H1 (cell line): ENCODE results near the gene RNF212B. TPM values are rescaled to one million over a fixed set of nuclear protein-coding genes. Genes with fewer than 3 reads are reported as not detected.

ENCODE experiments used
- CTCF ChIA-PET: fragments of 300-600 bp; sonication (Branson Sonifier 250); formaldehyde crosslinking; loops from one replicate; lab custom pipeline; 2021; ENCODE audit not compliant: partially characterized antibody; lab: Charles Lee
- POLR2A ChIA-PET: fragments of 300-600 bp; sonication (Branson Sonifier 250); formaldehyde crosslinking; loops from one replicate; lab custom pipeline; 2021; ENCODE audit warnings: inconsistent platforms; ENCODE audit not compliant: partially characterized antibody; lab: Charles Lee
- DNase-seq, 2 experiments: peaks; one replicate each; pipeline versions ENCODE4 v3.0.0 to v3.0.0-alpha.2; 2010 to 2022; ENCODE audit warnings: low spot score in 2 of 2, low read depth in 1 of 2, mixed read lengths in 1 of 2
- FAIRE-seq: peaks from 2 replicates; lab custom pipeline; 2011; peaks lifted over from hg19 to GRCh38; lab: Jason Lieb, UNC
- H2AFZ ChIP-seq: 2 replicates; pipeline ENCODE4 v1.8.1; 2012; ENCODE audit warnings: low read length, inconsistent platforms
- H2AK5ac ChIP-seq: 2 replicates; pipeline ENCODE4 v1.6.1; 2013; ENCODE audit warnings: low read depth, low read length
- H2BK120ac ChIP-seq: replicated peaks from 2 replicates; pipeline ENCODE3; 2013; ENCODE audit warnings: low read depth, low read length, inconsistent platforms
- H2BK12ac ChIP-seq: 2 replicates; pipeline ENCODE4 v1.6.1; 2013; ENCODE audit warnings: low read depth, low read length
- H2BK15ac ChIP-seq: 2 replicates; pipeline ENCODE4 v1.6.1; 2013; ENCODE audit warnings: low read length
- H2BK20ac ChIP-seq: 2 replicates; pipeline ENCODE4 v1.6.1; 2013; ENCODE audit warnings: low read length
- H2BK5ac ChIP-seq: 2 replicates; pipeline ENCODE4 v1.6.1; 2013; ENCODE audit warnings: low read depth, low read length
- H3K14ac ChIP-seq: 2 replicates; pipeline ENCODE4 v1.6.1; 2013; ENCODE audit warnings: inconsistent platforms; ENCODE audit not compliant: insufficient read length
- H3K18ac ChIP-seq: 2 replicates; pipeline ENCODE4 v1.6.1; 2013; ENCODE audit warnings: low read length; ENCODE audit errors: extremely low read depth
- H3K23ac ChIP-seq: 2 replicates; pipeline ENCODE4 v1.6.1; 2013; ENCODE audit warnings: inconsistent platforms; ENCODE audit not compliant: insufficient read length
- H3K23me2 ChIP-seq: 2 replicates; pipeline ENCODE4 v1.6.1; 2013; ENCODE audit warnings: low read depth, low read length
- H3K27ac ChIP-seq: 2 replicates; pipeline ENCODE4 v1.6.1; 2011; ENCODE audit warnings: low read depth, low read length, inconsistent platforms
- H3K27me3 ChIP-seq, 4 experiments: replicated peaks in 1 of 4; 1 replicate in 1 of 4; 2 replicates in 3 of 4; pipeline versions ENCODE4 v1.6.1 to v1.8.1; 2011 to 2013; ENCODE audit warnings: low read length in 3 of 4, mild to moderate bottlenecking in 3 of 4, inconsistent platforms in 2 of 4, mixed read lengths in 2 of 4, moderate library complexity in 1 of 4; ENCODE audit not compliant: control insufficient read depth in 3 of 4, insufficient read depth in 3 of 4; ENCODE audit errors: extremely low read depth in 1 of 4
- H3K36me3 ChIP-seq, 4 experiments: 2 replicates each; pipeline versions ENCODE4 v1.6.1 to v1.8.1; 2011 to 2013; ENCODE audit warnings: mild to moderate bottlenecking in 4 of 4, low read length in 3 of 4, moderate library complexity in 2 of 4, control low read depth in 1 of 4, inconsistent platforms in 1 of 4; ENCODE audit not compliant: insufficient read depth in 4 of 4, control insufficient read depth in 2 of 4
- H3K4ac ChIP-seq: replicated peaks from 2 replicates; pipeline ENCODE3; 2013; ENCODE audit warnings: low read length, low read depth, mixed read lengths, inconsistent platforms; ENCODE audit not compliant: insufficient read length
- H3K4me1 ChIP-seq, 4 experiments: replicated peaks in 1 of 4; 1 replicate in 1 of 4; 2 replicates in 3 of 4; pipeline versions ENCODE4 v1.6.1 to v1.8.1; 2011 to 2013; ENCODE audit warnings: low read length in 3 of 4, inconsistent platforms in 2 of 4, mixed read lengths in 1 of 4; ENCODE audit not compliant: insufficient read depth in 4 of 4, control insufficient read depth in 3 of 4
- H3K4me2 ChIP-seq, 2 experiments: 2 replicates each; pipeline versions ENCODE4 v1.6.1 to v1.8.1; 2011 to 2013; ENCODE audit warnings: low read depth in 2 of 2, low read length in 2 of 2, control low read depth in 1 of 2, inconsistent platforms in 1 of 2, mild to moderate bottlenecking in 1 of 2; ENCODE audit not compliant: insufficient read depth in 1 of 2
- H3K4me3 ChIP-seq, 4 experiments: fragments of 200-600, 300-600 bp in 1 of 4; sonication (generic), shearing (Covaris generic), sonication (Bioruptor Twin) in 1 of 4; 2 replicates each; pipeline versions ENCODE4 v1.5.1 to v1.8.1; 2011 to 2016; ENCODE audit warnings: low read length in 4 of 4, low read depth in 3 of 4, control low read depth in 2 of 4, inconsistent platforms in 2 of 4, mild to moderate bottlenecking in 2 of 4, mixed read lengths in 1 of 4, moderate library complexity in 1 of 4; ENCODE audit not compliant: insufficient read depth in 2 of 4; ENCODE audit errors: extremely low read depth in 1 of 4
- H3K56ac ChIP-seq: replicated peaks from 2 replicates; pipeline ENCODE3; 2013; ENCODE audit warnings: low read depth, mild to moderate bottlenecking, mixed read lengths, low read length, inconsistent platforms; ENCODE audit not compliant: insufficient read length
- H3K79me1 ChIP-seq: 2 replicates; pipeline ENCODE4 v1.6.1; 2013; ENCODE audit warnings: low read depth, low read length, control low read depth
- H3K79me2 ChIP-seq, 2 experiments: 2 replicates each; pipeline versions ENCODE4 v1.6.1 to v1.8.1; 2012 to 2013; ENCODE audit warnings: low read length in 2 of 2, mild to moderate bottlenecking in 2 of 2, inconsistent platforms in 1 of 2; ENCODE audit not compliant: insufficient read depth in 2 of 2, control insufficient read depth in 1 of 2
- H3K9ac ChIP-seq, 4 experiments: replicated peaks in 1 of 4; 1 replicate in 1 of 4; 2 replicates in 3 of 4; pipeline versions ENCODE4 v1.6.1 to v1.8.1; 2011 to 2013; ENCODE audit warnings: low read depth in 3 of 4, low read length in 3 of 4, control low read depth in 2 of 4, mild to moderate bottlenecking in 2 of 4, moderate library complexity in 2 of 4, inconsistent platforms in 1 of 4; ENCODE audit errors: extremely low read depth in 1 of 4
- H3K9me3 ChIP-seq, 2 experiments: 2 replicates each; pipeline versions ENCODE4 v1.6.1 to v1.8.1; 2012 to 2013; ENCODE audit warnings: mild to moderate bottlenecking in 2 of 2, moderate library complexity in 2 of 2, control low read depth in 1 of 2, inconsistent platforms in 1 of 2, low read depth in 1 of 2, low read length in 1 of 2, mixed read lengths in 1 of 2; ENCODE audit not compliant: insufficient read depth in 2 of 2
- H4K20me1 ChIP-seq, 2 experiments: replicated peaks in 1 of 2; 2 replicates each; pipeline versions ENCODE3 to v1.8.1; 2011 to 2013; ENCODE audit warnings: inconsistent platforms in 2 of 2, low read length in 2 of 2, mild to moderate bottlenecking in 1 of 2; ENCODE audit not compliant: insufficient read depth in 2 of 2, control insufficient read depth in 1 of 2
- H4K5ac ChIP-seq: 2 replicates; pipeline ENCODE4 v1.6.1; 2013; ENCODE audit warnings: low read length, low read depth, mixed read lengths, inconsistent platforms; ENCODE audit not compliant: insufficient read length
- H4K8ac ChIP-seq: 2 replicates; pipeline ENCODE4 v1.8.0; 2013; ENCODE audit warnings: mild to moderate bottlenecking, moderate library complexity, low read length, inconsistent platforms; ENCODE audit not compliant: insufficient read depth; ENCODE audit errors: extremely low read depth
- H4K91ac ChIP-seq: replicated peaks from 2 replicates; pipeline ENCODE3; 2013; ENCODE audit warnings: low read length, mixed read lengths, inconsistent platforms; ENCODE audit not compliant: insufficient read length
- ASH2L ChIP-seq: fragments of 200-600, 300-600 bp; sonication (generic); IDR thresholded peaks from one replicate; pipeline ENCODE4 v1.7.1; 2017; ENCODE audit warnings: low read length
- CEBPB ChIP-seq: IDR thresholded peaks from 2 replicates; pipeline ENCODE4 v1.6.1; 2012; ENCODE audit warnings: low read depth, low read length
- CHD2 ChIP-seq: IDR thresholded peaks from 2 replicates; pipeline ENCODE4 v1.6.1; 2012; ENCODE audit warnings: low read length, improper control_type of control experiment
- KDM5A ChIP-seq: fragments of 200-600 bp; IDR thresholded peaks from 2 replicates; pipeline ENCODE4 v1.7.1; 2012; ENCODE audit warnings: mild to moderate bottlenecking, low read length, inconsistent platforms, mixed read lengths
- PHF8 ChIP-seq: fragments of 200-600 bp; sonication (generic); conservative IDR thresholded peaks from 2 replicates; pipeline ENCODE4 v1.7.1; 2012; ENCODE audit warnings: low read depth, mild to moderate bottlenecking, inconsistent platforms, low read length, moderate library complexity
- RAD21 ChIP-seq, 2 experiments: IDR thresholded peaks in 1 of 2; conservative IDR thresholded peaks in 1 of 2; 2 replicates each; pipeline ENCODE4 v1.6.1; 2011; ENCODE audit warnings: low read depth in 2 of 2, low read length in 2 of 2, improper control_type of control experiment in 1 of 2, inconsistent platforms in 1 of 2, mild to moderate bottlenecking in 1 of 2, moderate library complexity in 1 of 2
- RBBP5 ChIP-seq: IDR thresholded peaks from 2 replicates; pipeline ENCODE4 v1.7.1; 2012; ENCODE audit warnings: low read depth, mild to moderate bottlenecking, inconsistent platforms, low read length, moderate library complexity, borderline replicate concordance
- RXRA ChIP-seq: IDR thresholded peaks from 2 replicates; pipeline ENCODE4 v1.6.1; 2011; ENCODE audit warnings: low read depth, mild to moderate bottlenecking, low read length, moderate library complexity; ENCODE audit not compliant: insufficient read depth
- SRF ChIP-seq: IDR thresholded peaks from 2 replicates; pipeline ENCODE4 v1.6.1; 2011; ENCODE audit warnings: mild to moderate bottlenecking, low read depth, low read length, moderate library complexity
- TAF7 ChIP-seq: optimal IDR thresholded peaks from 2 replicates; pipeline ENCODE3; 2011; ENCODE audit warnings: low read depth, mild to moderate bottlenecking, inconsistent platforms, low read length, moderate library complexity, borderline replicate concordance
- TBP ChIP-seq: IDR thresholded peaks from 2 replicates; pipeline ENCODE4 v1.6.1; 2011; ENCODE audit warnings: low read depth, low read length, improper control_type of control experiment
- WGBS, 2 experiments: shearing (Covaris generic) in 1 of 2; methylation state at CpG; one replicate each; pipeline versions ENCODE4 v1.1.6 to v1.1.7; 2013 to 2015; ENCODE audit warnings: low lambda C conversion rate in 2 of 2, mixed read lengths in 2 of 2, inconsistent platforms in 1 of 2, low coverage in 1 of 2, missing lambda C conversion rate in 1 of 2; ENCODE audit not compliant: insufficient replicate concordance in 2 of 2, insufficient coverage in 1 of 2, insufficient read length in 1 of 2; ENCODE audit errors: extremely low coverage in 1 of 2, missing lambda C conversion rate in 1 of 2; 5-methylcytosine and 5-hydroxymethylcytosine counted together
- polyA plus RNA-seq, 7 experiments: library from polyadenylated mRNA; depleted of rRNA in 3 of 7; stranded (reverse) in 5 of 7; unstranded in 2 of 7; fragments of >200 nt in 5 of 7; fragments of 200-250 nt in 2 of 7; gene quantifications; 1 replicate in 5 of 7; 2 replicates in 1 of 7; 4 replicates in 1 of 7; pipeline versions ENCODE4 v1.2.1 to v1.2.3, GENCODE V29; 2011 to 2013; ENCODE audit warnings: missing spikeins in 2 of 7, mixed read lengths in 2 of 7
- total RNA-seq: library from RNA; stranded (reverse); fragmentation: NEBNext Ultra II Directional; extraction: Animal tissue kit (Norgen Biotek cat#: 25700); gene quantifications from 2 replicates; pipeline ENCODE4 v1.2.1, GENCODE V29; 2021

Gene RNF212B
- total and polyA plus RNA-seq, 2 of the 8 experiments (the other 6 are each of a cell fraction or from before 2014, with no cell fraction given): 0.95 to 1.2 TPM

DNA sequence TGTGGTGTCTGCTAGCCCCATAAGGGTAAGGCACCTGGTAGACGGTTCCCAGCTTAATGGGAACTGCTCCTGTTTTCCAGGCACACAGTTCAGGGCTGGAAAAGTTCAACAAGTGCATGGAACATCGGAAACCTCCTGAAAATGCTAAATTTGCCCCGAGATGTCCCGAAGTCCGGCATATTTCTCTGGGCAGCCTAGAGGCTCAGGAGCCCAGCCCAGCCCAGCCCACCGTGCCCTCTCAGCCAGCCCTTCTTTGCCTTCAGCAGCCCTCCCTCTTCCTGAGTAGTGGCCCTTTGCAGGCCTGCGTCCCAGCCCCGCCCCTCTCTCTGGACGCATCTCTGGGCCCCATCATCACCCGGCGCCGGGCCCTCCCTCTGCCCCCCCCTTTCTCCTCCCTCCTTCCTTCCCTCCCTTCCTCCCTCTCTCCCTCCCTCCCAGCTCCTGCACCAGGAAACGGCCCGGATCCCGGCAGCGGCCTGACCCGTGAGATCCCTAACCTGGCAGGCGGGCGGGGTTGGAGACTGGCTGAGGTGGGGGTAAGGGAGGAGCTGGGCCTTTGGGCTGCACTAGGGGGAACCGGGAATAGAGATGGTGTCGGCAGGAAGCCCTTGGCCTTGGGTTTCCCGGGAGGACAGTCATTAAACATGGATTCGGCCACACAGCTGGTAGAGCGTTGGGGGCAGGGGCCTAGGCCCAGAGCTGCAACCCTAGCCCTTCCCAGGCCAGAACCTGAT, 68.8 kb downstream of the RNF212B start, which contains the start of gene BCL2L2:
TSS of gene BCL2L2 (plus strand) at position 422 of the 734 bp plus-strand sequence. CDS start 935 bp downstream, outside the sequence.
- H3K9me3 ChIP-seq: no peaks in the 10 kb centered on the region
- WGBS, 2 experiments: 4% methylated on average over 13 of the region's 24 CpGs; no CpG with 5 or more reads in 1 of the 2 experiments
- peak within 1 kb of the TSS; percentile 81 to 97 for H3K4me2 ChIP-seq
- H3K9ac ChIP-seq: peak within 1 kb of the TSS; percentile 63 to 84 (median 78)
- H2BK120ac ChIP-seq: no peak within 1 kb of the TSS
- no peak within 1 kb of the TSS for H3K23ac ChIP-seq
- H3K23me2 ChIP-seq: peaks cover 16% of the 10 kb centered on the region
- H3K36me3 ChIP-seq: peaks cover 0 to 3% (median 1%) of the 10 kb centered on the region in 4 experiments; a peak in 4 of 8 replicates
- peak within 1 kb of the TSS; percentile 75; the same call in 1 of the 2 replicates for H3K18ac ChIP-seq
- peak within 1 kb of the TSS; percentile 75; the same call in 1 of the 2 replicates for H4K8ac ChIP-seq
- CTCF ChIA-PET: interaction anchor here (0.5 to 5.7 kb wide), 12 partner anchors 11 to 185 kb away, joined by 3 to 40 read pairs (median 6); partner anchors contain the start of gene PABPN1
- no peak within 1 kb of the TSS for H2BK15ac ChIP-seq
- FAIRE-seq: no peak
- H3K27ac ChIP-seq: peak within 1 kb of the TSS; percentile 83; the same call in 1 of the 2 replicates
- peaks cover 0 to 3% (median 1%) of the 10 kb centered on the region in 4 experiments; a peak in 4 of 7 replicates for H3K4me1 ChIP-seq
- H4K91ac ChIP-seq: peak within 1 kb of the TSS; percentile 47
- peak within 1 kb of the TSS; percentile 53 for H2BK5ac ChIP-seq
- POLR2A ChIA-PET: interaction anchor here (0.8 to 4.8 kb wide), 12 partner anchors 12 to 235 kb away, joined by 3 to 48 read pairs (median 3); partner anchors contain the start of genes ACIN1, C14orf119, HOMEZ and PABPN1
- H3K56ac ChIP-seq: peak within 1 kb of the TSS; percentile 28
- H4K20me1 ChIP-seq: peaks cover 0 to 5% of the 10 kb centered on the region in 2 experiments
- H2AK5ac ChIP-seq: no peak within 1 kb of the TSS
- H2BK12ac ChIP-seq: no peak within 1 kb of the TSS
- DNase-seq: peak; percentile 70 to 90
- peak within 1 kb of the TSS; percentile 99 for H2AFZ ChIP-seq
- no peak within 1 kb of the TSS for H3K14ac ChIP-seq
- H3K27me3 ChIP-seq: peaks cover 0 to 12% (median 5%) of the 10 kb centered on the region in 4 experiments; a peak in 4 of 7 replicates
- peak within 1 kb of the TSS; percentile 57 to 90 (median 83) for H3K4me3 ChIP-seq
- H3K79me1 ChIP-seq: peaks cover 2% of the 10 kb centered on the region; the same call in 1 of the 2 replicates
- no peak within 1 kb of the TSS for H3K4ac ChIP-seq
- peak within 1 kb of the TSS; percentile 44 for H4K5ac ChIP-seq
- no peak within 1 kb of the TSS for H2BK20ac ChIP-seq
- peaks cover 0 to 2% of the 10 kb centered on the region in 2 experiments; a peak in 1 of 4 replicates for H3K79me2 ChIP-seq
- TF ChIP-seq RXRA (no peak), SRF (peak; percentile 88), CEBPB (no peak), CHD2 (0 out of 2 replicates have a peak, but pooled peaks have one; percentile 47), KDM5A (peak; percentile 71; the same call in 1 of the 2 replicates), PHF8 (peak; percentile 63), RBBP5 (peak; percentile 60; the same call in 1 of the 2 replicates), TAF7 (peak; percentile 41), RAD21 (IDR thresholded peaks at IDR 0.05 in 1 of 2, conservative IDR thresholded peaks at IDR 0.05 in 1 of 2; ENCODE audit: low read depth in 2 of 2, low read length in 2 of 2) (0 out of 4 replicates have a peak, but pooled peaks of 1 of the 2 experiments have one; percentile 9), ASH2L (peak; percentile 69), TBP (peak; percentile 62)
